Fibroblast of skin of left quadriceps (primary cell): Measurements from ENCODE around the gene TBC1D7.

Experiments
- DNase-seq, 2 experiments: peaks; one replicate each; pipeline ENCODE4 v3.0.0-alpha.2; 2013; ENCODE audit warnings: low read depth in 2 of 2

The TBC1D7 gene

GRCh38 chr6:13272131-13273046 is 55.9 kb downstream of the TBC1D7 start:
- DNase-seq = no peak

- DNase-seq = peak; percentile 61
Measured at GRCh38 chr6:13268913-13269518, 59.3 kb downstream of the TBC1D7 start.

- no peak for DNase-seq
Measured at GRCh38 chr6:13267142-13267651, 61.1 kb downstream of the TBC1D7 start.

- no peak for DNase-seq
Measured at GRCh38 chr6:13263669-13264068, 64.7 kb downstream of the TBC1D7 start.

GRCh38 chr6:13262302-13263230 is 65.8 kb downstream of the TBC1D7 start:
- no peak for DNase-seq

GRCh38 chr6:13261464-13261994 is 66.8 kb downstream of the TBC1D7 start:
- no peak for DNase-seq

- no peak for DNase-seq
Measured at GRCh38 chr6:13260831-13261230, 67.5 kb downstream of the TBC1D7 start.

GRCh38 chr6:13260101-13260598 is 68.2 kb downstream of the TBC1D7 start:
- DNase-seq = no peak

GRCh38 chr6:13259393-13259792 is 68.9 kb downstream of the TBC1D7 start:
- DNase-seq = no peak

GRCh38 chr6:13256266-13257001 is 71.9 kb downstream of the TBC1D7 start:
- no peak for DNase-seq
